DOHH2 (cell line): ENCODE measurements around the gene FNDC3B.

Source experiments
- CTCF ChIP-seq: fragments of 200-600 bp; sonication (generic); IDR thresholded peaks from one replicate; pipeline ENCODE4 v1.5.1; 2014; ENCODE audit warnings: antibody characterized with exemption, mild to moderate bottlenecking, low read depth, low read length; ENCODE audit not compliant: poor library complexity, severe bottlenecking
- EZH2phosphoT487 ChIP-seq: fragments of 200-600 bp; sonication (generic); IDR thresholded peaks from 2 replicates; pipeline ENCODE4 v1.6.1; 2017; ENCODE audit warnings: borderline replicate concordance, mild to moderate bottlenecking, antibody characterized with exemption, low read length, moderate library complexity, mixed read lengths

- TF ChIP-seq CTCF (no peak), EZH2phosphoT487 (no peak)
Observed at GRCh38 chr3:172057624-172058327, 18.4 kb downstream of the FNDC3B start.
